ENCODE results near the gene HEBP2.

DNA sequence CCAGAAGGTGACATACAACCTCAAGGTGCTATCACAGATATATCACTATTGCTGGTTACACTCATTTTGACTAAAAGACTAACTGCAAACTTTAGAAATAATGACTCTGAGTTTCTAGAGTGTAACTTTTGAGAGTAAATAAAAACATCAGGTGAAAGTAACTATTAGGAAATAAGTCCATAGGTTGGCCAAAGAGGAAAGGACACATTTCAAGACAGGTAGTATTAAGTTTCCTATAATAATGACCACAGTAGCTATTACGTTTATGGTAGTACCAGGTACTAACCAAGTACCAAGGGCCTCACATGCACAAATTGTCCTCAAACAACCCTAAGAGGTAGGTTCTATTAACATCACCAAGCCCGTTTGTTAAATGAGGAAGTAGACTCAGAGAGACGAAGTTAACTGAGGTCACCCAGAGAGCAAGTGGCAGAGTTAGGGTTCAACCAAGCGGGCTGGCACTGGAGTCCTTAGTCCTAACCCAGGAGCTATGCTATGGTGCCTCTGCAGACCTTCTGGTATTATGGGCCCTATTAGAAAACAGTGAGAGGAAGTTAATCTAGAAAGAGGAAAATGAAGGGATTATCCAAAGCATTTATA lies 36.8 kb downstream of the HEBP2 start:
- TF ChIP-seq EZH2phosphoT487 (IDR thresholded peaks at IDR 0.05; ENCODE audit: borderline replicate concordance, low read depth, low read length), result no peak
- TF ChIP-seq CTCF (conservative IDR thresholded peaks at IDR 0.05; ENCODE audit: low read length), result no peak

Measured in OCI-LY7 (cell line).